RPMI7951 (cell line): ENCODE results near the gene LINGO3. TPM values are rescaled to one million over a fixed set of nuclear protein-coding genes. Genes with fewer than 3 reads are reported as not detected.
"Not testable (repeated sequence)": the region's sequence is repeated elsewhere in the genome, so short reads cannot be mapped to it uniquely, and the experiment has no call there.

ENCODE experiments used
- DNase-seq: peaks from one replicate; pipeline ENCODE4 v3.0.0-alpha.2; 2012; ENCODE audit warnings: low read depth
- total RNA-seq: library from RNA; depleted of rRNA; stranded (reverse); fragments of >200 nt; shearing (Covaris generic); gene quantifications from 2 replicates; pipeline ENCODE4 v1.2.3, GENCODE V29; 2014

The LINGO3 gene
- total RNA-seq, 1 experiment from 2014 or later: not detected

GRCh38 chr19:2282062-2282861, 25.7 kb downstream of the LINGO3 start, which contains the start of gene PEAK3:
Gene PEAK3 (minus strand): TSS chr19:2282175. CDS start chr19:2280931, 1,244 bp downstream.
- DNase-seq: peak; percentile 72

- DNase-seq: not testable (repeated sequence)
Observed at GRCh38 chr19:2281265-2282061, 26.5 kb downstream of the LINGO3 start.

DNA sequence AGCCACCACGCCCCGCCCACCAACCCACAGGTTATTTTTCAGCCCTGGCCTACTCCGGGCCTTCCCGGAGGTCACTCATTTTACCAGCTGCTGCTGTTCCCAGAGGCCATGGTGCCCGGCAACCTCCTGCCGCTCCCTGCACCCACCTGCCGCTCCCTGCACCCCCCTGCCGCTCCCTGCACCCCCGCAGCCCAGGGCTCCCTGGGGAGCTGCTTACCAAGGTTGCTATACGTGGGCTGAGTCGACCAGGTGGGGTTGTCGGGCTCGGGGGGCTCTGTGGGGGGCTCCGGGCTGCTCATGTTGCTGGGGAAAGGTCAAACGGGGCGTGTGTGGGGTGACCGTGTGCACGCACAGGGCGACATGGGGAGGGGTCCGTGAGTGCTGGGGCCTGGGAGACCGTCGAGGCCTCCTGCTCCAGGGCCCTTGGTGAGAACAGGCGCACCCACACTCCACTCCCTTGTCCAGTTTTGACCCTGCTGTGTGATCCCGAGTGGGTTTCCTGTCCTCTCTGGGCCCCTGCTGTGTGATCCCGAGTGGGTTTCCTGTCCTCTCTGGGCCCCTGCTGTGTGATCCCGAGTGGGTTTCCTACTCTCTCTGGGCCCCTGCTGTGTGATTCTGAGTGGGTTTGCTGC, 27.2 kb downstream of the LINGO3 start:
- no peak for DNase-seq

- DNase-seq: no peak
Observed at GRCh38 chr19:2278459-2279158, 29.3 kb downstream of the LINGO3 start.

- no peak for DNase-seq
Observed at GRCh38 chr19:2277138-2277537, 30.8 kb downstream of the LINGO3 start.

- DNase-seq: no peak
Observed at GRCh38 chr19:2276429-2276986, 31.4 kb downstream of the LINGO3 start.

GRCh38 chr19:2275588-2276428, 32.1 kb downstream of the LINGO3 start:
- DNase-seq: no peak

- peak; percentile 66 for DNase-seq
Observed at GRCh38 chr19:2274931-2275535, 32.9 kb downstream of the LINGO3 start.

- no peak for DNase-seq
Observed at GRCh38 chr19:2274185-2274711, 33.7 kb downstream of the LINGO3 start.

DNA sequence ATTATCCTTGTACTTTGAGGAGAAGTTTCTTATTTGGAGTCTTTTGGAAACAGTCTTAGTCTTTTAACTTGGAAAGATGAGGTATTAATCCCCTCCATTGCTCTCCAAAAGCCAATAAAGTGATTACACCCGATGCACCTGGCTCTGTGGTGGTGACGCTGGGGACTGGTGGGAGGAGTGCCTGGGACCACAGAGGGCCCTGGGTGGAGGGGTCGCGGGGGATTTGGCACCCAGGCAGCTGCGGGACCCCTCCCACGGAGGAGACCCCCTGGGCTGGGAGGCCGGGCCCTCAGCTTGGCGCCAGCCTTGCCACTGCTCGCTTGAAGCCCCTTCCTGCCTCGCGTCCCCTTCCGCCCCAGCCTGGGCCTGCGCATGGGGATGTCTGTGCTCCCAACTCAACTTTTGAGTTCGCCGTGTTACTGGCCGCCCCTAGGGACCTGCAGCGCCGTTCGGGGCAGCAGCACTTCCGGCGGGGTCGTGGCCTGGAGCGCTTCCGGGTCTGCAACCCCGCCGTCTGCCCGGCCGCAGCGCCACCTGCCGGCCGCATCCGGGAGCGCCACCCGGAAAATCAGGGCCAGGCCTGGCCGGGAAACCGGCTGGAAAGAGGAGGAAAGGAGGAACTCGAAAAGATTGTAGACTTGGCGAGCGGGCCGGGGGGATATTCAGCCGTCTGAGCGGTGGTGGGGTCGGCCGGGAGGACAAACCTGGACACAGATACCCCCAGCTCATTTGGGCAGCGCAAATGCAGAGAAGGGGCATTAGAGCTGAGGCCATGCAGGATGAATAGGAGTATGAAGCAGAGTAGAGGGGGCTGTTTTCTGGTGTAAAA, 34.4 kb downstream of the LINGO3 start:
- peak; percentile 65 for DNase-seq

GRCh38 chr19:2271234-2272103, 36.5 kb downstream of the LINGO3 start:
- peak; percentile 75 for DNase-seq

GRCh38 chr19:2270423-2271233, 37.3 kb downstream of the LINGO3 start:
- peak; percentile 82 for DNase-seq

DNA sequence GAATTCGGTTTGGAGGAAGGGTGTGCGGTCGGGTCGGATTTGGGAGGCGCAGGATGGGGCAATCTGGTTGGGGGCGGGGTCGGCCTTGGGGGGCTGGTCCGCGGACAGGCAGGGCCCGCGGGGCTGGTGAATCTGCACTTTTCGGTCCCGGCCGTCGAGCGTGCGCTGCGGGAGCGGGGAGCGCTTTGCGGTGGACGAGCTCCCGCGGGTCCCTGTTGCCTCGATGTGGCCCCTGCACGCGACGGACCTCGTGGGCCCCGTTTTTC, 37.9 kb downstream of the LINGO3 start:
- DNase-seq: no peak

- peak; percentile 95 for DNase-seq
Observed at GRCh38 chr19:2269244-2270156, 38.5 kb downstream of the LINGO3 start.

- DNase-seq: no peak
Observed at GRCh38 chr19:2268861-2269243, 39.1 kb downstream of the LINGO3 start.

GRCh38 chr19:2268480-2268830, 39.5 kb downstream of the LINGO3 start:
- DNase-seq: no peak
